Mammary microvascular endothelial cell (primary cell): ENCODE results near the gene USP17L30. TPM values are rescaled to one million over a fixed set of nuclear protein-coding genes. Genes with fewer than 3 reads are reported as not detected.

Experiments
- total RNA-seq: library from RNA; depleted of rRNA; stranded (reverse); fragments of >200 nt; gene quantifications from 2 replicates; pipeline ENCODE4 v1.2.3, GENCODE V29; 2015

USP17L30 gene, protein sequence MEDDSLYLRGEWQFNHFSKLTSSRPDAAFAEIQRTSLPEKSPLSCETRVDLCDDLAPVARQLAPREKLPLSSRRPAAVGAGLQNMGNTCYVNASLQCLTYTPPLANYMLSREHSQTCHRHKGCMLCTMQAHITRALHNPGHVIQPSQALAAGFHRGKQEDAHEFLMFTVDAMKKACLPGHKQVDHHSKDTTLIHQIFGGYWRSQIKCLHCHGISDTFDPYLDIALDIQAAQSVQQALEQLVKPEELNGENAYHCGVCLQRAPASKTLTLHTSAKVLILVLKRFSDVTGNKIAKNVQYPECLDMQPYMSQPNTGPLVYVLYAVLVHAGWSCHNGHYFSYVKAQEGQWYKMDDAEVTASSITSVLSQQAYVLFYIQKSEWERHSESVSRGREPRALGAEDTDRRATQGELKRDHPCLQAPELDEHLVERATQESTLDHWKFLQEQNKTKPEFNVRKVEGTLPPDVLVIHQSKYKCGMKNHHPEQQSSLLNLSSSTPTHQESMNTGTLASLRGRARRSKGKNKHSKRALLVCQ
- not detected in 2 replicates for total RNA-seq

DNA sequence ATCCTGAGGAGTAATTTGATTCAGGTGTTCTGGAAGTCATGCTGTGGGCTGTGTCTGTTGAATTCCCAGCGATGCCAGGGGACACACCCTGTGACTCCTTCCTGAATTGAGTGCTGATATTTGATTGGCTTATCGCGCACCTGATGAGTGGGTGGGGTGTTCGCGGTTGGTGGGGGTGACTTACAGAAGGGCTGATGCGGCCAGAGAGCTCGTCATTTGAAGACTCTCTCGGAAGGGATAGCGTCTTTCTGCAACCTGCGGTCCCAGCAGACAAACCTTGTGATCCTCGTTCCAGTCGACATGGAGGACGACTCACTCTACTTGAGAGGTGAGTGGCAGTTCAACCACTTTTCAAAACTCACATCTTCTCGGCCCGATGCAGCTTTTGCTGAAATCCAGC, at the start of gene USP17L30:
TSS of gene USP17L30 (plus strand) at position 301 of the 400 bp plus-strand sequence. CDS start at position 301, 0 bp downstream.

DNA sequence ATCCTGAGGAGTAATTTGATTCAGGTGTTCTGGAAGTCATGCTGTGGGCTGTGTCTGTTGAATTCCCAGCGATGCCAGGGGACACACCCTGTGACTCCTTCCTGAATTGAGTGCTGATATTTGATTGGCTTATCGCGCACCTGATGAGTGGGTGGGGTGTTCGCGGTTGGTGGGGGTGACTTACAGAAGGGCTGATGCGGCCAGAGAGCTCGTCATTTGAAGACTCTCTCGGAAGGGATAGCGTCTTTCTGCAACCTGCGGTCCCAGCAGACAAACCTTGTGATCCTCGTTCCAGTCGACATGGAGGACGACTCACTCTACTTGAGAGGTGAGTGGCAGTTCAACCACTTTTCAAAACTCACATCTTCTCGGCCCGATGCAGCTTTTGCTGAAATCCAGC, 38.1 kb upstream of the USP17L30 start, which contains the start of gene USP17L24:
TSS of gene USP17L24 (plus strand) at position 301 of the 400 bp plus-strand sequence. CDS start at position 301, 0 bp downstream.

DNA sequence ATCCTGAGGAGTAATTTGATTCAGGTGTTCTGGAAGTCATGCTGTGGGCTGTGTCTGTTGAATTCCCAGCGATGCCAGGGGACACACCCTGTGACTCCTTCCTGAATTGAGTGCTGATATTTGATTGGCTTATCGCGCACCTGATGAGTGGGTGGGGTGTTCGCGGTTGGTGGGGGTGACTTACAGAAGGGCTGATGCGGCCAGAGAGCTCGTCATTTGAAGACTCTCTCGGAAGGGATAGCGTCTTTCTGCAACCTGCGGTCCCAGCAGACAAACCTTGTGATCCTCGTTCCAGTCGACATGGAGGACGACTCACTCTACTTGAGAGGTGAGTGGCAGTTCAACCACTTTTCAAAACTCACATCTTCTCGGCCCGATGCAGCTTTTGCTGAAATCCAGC, 33.3 kb upstream of the USP17L30 start, which contains the start of gene USP17L25:
TSS of gene USP17L25 (plus strand) at position 301 of the 400 bp plus-strand sequence. CDS start at position 301, 0 bp downstream.

DNA sequence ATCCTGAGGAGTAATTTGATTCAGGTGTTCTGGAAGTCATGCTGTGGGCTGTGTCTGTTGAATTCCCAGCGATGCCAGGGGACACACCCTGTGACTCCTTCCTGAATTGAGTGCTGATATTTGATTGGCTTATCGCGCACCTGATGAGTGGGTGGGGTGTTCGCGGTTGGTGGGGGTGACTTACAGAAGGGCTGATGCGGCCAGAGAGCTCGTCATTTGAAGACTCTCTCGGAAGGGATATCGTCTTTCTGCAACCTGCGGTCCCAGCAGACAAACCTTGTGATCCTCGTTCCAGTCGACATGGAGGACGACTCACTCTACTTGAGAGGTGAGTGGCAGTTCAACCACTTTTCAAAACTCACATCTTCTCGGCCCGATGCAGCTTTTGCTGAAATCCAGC, 28.6 kb upstream of the USP17L30 start, which contains the start of gene USP17L26:
TSS of gene USP17L26 (plus strand) at position 301 of the 400 bp plus-strand sequence. CDS start at position 301, 0 bp downstream.

DNA sequence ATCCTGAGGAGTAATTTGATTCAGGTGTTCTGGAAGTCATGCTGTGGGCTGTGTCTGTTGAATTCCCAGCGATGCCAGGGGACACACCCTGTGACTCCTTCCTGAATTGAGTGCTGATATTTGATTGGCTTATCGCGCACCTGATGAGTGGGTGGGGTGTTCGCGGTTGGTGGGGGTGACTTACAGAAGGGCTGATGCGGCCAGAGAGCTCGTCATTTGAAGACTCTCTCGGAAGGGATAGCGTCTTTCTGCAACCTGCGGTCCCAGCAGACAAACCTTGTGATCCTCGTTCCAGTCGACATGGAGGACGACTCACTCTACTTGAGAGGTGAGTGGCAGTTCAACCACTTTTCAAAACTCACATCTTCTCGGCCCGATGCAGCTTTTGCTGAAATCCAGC, 23.8 kb upstream of the USP17L30 start, which contains the start of gene USP17L5:
TSS of gene USP17L5 (plus strand) at position 301 of the 400 bp plus-strand sequence. CDS start at position 301, 0 bp downstream.

DNA sequence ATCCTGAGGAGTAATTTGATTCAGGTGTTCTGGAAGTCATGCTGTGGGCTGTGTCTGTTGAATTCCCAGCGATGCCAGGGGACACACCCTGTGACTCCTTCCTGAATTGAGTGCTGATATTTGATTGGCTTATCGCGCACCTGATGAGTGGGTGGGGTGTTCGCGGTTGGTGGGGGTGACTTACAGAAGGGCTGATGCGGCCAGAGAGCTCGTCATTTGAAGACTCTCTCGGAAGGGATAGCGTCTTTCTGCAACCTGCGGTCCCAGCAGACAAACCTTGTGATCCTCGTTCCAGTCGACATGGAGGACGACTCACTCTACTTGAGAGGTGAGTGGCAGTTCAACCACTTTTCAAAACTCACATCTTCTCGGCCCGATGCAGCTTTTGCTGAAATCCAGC, 19.1 kb upstream of the USP17L30 start, which contains the start of gene USP17L27:
TSS of gene USP17L27 (plus strand) at position 301 of the 400 bp plus-strand sequence. CDS start at position 301, 0 bp downstream.

DNA sequence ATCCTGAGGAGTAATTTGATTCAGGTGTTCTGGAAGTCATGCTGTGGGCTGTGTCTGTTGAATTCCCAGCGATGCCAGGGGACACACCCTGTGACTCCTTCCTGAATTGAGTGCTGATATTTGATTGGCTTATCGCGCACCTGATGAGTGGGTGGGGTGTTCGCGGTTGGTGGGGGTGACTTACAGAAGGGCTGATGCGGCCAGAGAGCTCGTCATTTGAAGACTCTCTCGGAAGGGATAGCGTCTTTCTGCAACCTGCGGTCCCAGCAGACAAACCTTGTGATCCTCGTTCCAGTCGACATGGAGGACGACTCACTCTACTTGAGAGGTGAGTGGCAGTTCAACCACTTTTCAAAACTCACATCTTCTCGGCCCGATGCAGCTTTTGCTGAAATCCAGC, 14.3 kb upstream of the USP17L30 start, which contains the start of gene USP17L28:
TSS of gene USP17L28 (plus strand) at position 301 of the 400 bp plus-strand sequence. CDS start at position 301, 0 bp downstream.

DNA sequence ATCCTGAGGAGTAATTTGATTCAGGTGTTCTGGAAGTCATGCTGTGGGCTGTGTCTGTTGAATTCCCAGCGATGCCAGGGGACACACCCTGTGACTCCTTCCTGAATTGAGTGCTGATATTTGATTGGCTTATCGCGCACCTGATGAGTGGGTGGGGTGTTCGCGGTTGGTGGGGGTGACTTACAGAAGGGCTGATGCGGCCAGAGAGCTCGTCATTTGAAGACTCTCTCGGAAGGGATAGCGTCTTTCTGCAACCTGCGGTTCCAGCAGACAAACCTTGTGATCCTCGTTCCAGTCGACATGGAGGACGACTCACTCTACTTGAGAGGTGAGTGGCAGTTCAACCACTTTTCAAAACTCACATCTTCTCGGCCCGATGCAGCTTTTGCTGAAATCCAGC, 9.6 kb upstream of the USP17L30 start, which contains the start of gene USP17L29:
TSS of gene USP17L29 (plus strand) at position 301 of the 400 bp plus-strand sequence. CDS start at position 301, 0 bp downstream.

Other genes starting within 250 kb of the USP17L30 start
- gene FAM90A26, start 192.7 kb upstream of the USP17L30 start, total RNA-seq: not detected in 2 replicates
- not detected in 2 replicates for gene USP17L10, start 152.5 kb upstream of the USP17L30 start, total RNA-seq
- not detected in 2 replicates for gene USP17L11, start 147.7 kb upstream of the USP17L30 start, total RNA-seq
- gene USP17L12, start 143.0 kb upstream of the USP17L30 start, total RNA-seq: not detected in 2 replicates
- not detected in 2 replicates for gene USP17L13, start 138.2 kb upstream of the USP17L30 start, total RNA-seq
- gene USP17L15, start 128.7 kb upstream of the USP17L30 start, total RNA-seq: not detected in 2 replicates
- gene USP17L17, start 119.2 kb upstream of the USP17L30 start, total RNA-seq: not detected in 2 replicates
- not detected in 2 replicates for gene USP17L18, start 114.5 kb upstream of the USP17L30 start, total RNA-seq
- not detected in 2 replicates for gene USP17L19, start 109.8 kb upstream of the USP17L30 start, total RNA-seq
- gene USP17L20, start 105.0 kb upstream of the USP17L30 start, total RNA-seq: not detected in 2 replicates
- gene USP17L21, start 100.3 kb upstream of the USP17L30 start, total RNA-seq: not detected in 2 replicates
- not detected in 2 replicates for gene USP17L22, start 95.5 kb upstream of the USP17L30 start, total RNA-seq
- not detected in 2 replicates for gene USP17L24, start 38.0 kb upstream of the USP17L30 start, total RNA-seq
- gene USP17L25, start 33.2 kb upstream of the USP17L30 start, total RNA-seq: not detected in 2 replicates
- gene USP17L26, start 28.5 kb upstream of the USP17L30 start, total RNA-seq: not detected in 2 replicates
- gene USP17L5, start 23.7 kb upstream of the USP17L30 start, total RNA-seq: not detected in 2 replicates
- not detected in 2 replicates for gene USP17L27, start 19.0 kb upstream of the USP17L30 start, total RNA-seq
- gene USP17L28, start 14.2 kb upstream of the USP17L30 start, total RNA-seq: not detected in 2 replicates
- not detected in 2 replicates for gene USP17L29, start 9.5 kb upstream of the USP17L30 start, total RNA-seq
- gene DEFB131A, start 81.3 kb downstream of the USP17L30 start, total RNA-seq: not detected in 2 replicates